ENCODE results near the gene LIME1.

The LIME1 gene

DNA sequence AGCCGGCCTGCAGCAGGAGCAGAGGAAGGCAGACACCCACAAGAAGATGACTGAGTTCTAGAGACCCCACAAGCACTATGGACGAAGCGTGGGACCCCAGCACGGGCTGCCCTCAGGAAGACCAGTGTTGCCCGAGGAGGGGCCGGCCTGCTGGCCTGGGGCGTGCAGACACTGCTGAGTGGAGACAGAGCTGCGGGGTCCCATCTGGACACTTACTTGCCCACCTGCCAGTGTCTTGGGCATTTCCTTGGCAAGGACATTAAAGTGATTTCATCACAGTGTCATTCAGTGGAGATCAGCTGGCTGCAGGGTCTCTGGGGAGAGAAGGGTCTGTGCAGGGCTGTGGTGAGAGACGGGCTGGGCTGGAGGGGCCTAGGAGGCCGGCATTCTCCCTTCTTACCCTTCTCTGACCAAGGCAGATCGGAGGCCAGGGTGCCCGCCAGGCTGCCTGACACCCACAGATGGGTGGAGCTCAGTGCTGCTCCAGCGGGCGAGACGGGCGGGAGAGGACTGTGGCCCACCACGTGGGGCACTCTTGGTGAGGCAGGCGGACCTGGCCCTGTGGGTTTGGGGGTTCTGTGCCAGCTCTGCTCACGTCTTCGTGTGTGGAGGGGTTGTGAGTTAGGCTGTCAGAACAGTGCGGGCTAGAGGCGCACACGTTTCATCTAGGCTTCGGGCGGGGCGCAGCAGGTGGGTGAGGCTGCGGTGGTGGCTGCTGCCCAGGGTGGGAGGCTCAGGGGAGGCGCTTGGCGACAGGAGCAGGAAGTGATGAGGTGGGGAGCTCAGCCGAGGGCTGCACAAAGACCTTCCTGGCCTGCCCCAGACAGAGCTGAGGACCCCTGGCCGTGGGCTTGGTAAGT, at the start of gene LIME1:
Gene LIME1 (plus strand): TSS at position 806 of the 860 bp plus-strand sequence. CDS start 886 bp downstream, outside the sequence.
- no peak for DNase-seq

- DNase-seq: no peak
Observed at GRCh38 chr20:63687419-63688178, 48.9 kb upstream of the LIME1 start.

- no peak for DNase-seq
Observed at GRCh38 chr20:63688228-63689045, 48.0 kb upstream of the LIME1 start.

- DNase-seq: no peak
Observed at GRCh38 chr20:63689046-63690002, 47.1 kb upstream of the LIME1 start.

GRCh38 chr20:63690003-63690897, 46.2 kb upstream of the LIME1 start:
- DNase-seq: no peak

DNA sequence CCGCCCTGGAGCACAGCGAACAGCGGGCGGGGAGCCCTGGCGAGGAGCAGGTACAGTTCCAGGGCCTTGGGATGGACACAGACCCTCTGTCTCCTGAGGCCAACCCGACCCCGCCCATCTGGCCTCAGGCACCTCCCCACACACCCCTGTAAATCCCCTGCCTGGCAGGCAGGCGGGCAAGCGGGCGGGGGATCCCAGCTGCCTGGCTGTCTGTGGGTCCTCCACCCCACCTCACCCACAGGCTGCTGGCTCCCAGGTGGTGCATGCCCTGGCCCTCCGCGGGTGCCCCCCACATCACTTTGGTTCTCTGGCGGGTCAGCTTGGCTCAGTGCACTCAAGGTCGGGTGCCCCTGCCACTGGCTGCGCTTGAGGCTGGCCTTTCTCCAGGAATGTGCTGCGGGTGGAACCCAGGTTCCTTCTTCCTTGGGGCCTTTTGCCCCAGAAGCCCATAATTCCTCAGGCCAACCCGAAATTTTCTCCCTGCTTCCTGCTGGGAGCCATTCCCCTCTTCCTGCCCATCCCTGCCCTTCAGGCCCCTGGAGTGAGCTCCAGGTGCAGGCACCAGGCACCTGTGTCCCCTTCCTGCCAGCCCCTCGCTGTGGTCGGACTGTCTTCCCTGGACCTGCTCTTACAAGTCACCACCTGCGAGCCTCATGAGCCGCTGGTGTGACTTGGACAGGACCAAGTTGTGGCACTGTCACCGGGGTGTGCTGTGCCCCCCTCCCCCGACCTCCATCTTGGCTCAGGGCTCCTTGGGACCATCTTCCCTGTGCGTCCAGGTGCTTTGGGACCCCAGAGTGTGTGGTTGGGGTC, 45.4 kb upstream of the LIME1 start:
- no peak for DNase-seq

- no peak for DNase-seq
Observed at GRCh38 chr20:63691711-63692435, 44.6 kb upstream of the LIME1 start.

DNA sequence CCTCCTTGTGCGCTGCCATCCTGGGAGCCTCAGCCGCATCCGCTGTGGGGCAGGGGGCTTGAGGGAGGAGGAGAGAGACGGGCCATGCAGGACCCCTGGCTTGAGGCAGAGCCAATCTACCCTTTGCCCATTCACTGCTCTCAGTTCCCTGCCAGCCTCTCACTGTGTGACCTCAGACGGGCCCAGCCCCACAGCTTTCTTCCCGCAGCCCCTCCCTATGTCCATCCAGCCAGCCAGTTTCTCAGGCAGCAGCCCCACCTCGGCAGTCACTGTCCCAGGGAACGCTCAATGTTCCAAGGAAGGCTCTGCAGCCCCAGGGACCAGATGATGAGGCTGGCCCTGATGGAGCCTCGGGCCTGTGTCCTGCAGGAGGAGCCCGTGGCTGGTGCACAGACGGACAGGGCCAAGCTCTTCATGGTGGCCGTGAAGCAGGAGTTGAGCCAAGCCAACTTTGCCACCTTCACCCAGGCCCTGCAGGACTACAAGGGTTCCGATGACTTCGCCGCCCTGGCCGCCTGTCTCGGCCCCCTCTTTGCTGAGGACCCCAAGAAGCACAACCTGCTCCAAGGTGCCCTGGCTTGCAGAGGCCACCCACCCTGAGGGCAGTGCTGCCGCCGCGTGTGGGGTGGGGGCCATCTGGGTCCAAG, 43.9 kb upstream of the LIME1 start:
- no peak for DNase-seq

- DNase-seq: peak in 5 of 56 donors; percentile 7 to 65 (median 18)
Observed at GRCh38 chr20:63693083-63693732, 43.3 kb upstream of the LIME1 start.

GRCh38 chr20:63693733-63694583, 42.5 kb upstream of the LIME1 start:
- no peak for DNase-seq

DNA sequence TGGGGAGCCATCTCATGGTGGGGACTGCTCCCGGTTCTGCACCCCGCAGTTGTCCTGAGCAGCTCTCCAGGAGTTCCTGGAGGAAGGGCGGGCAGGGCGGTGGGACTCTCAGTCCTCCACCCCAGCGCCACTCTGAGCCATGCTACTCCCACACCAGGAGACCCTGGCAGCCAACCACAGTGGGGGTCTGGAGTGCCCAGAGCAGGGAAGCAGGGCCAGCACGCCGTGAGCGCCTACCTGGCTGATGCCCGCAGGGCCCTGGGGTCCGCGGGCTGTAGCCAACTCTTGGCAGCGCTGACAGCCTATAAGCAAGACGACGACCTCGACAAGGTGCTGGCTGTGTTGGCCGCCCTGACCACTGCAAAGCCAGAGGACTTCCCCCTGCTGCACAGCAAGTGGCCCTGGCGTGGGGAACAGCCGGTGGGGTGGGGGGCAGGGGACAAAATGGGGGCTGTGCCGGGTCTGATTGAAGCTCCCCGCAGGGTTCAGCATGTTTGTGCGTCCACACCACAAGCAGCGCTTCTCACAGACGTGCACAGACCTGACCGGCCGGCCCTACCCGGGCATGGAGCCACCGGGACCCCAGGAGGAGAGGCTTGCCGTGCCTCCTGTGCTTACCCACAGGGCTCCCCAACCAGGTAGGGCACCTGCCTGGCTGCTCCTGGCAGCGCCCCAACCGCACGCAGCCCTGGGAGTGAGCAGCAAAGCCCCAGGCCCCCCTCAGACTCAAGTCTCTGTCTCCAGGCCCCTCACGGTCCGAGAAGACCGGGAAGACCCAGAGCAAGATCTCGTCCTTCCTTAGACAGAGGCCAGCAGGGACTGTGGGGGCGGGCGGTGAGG, 41.7 kb upstream of the LIME1 start:
- no peak for DNase-seq

DNA sequence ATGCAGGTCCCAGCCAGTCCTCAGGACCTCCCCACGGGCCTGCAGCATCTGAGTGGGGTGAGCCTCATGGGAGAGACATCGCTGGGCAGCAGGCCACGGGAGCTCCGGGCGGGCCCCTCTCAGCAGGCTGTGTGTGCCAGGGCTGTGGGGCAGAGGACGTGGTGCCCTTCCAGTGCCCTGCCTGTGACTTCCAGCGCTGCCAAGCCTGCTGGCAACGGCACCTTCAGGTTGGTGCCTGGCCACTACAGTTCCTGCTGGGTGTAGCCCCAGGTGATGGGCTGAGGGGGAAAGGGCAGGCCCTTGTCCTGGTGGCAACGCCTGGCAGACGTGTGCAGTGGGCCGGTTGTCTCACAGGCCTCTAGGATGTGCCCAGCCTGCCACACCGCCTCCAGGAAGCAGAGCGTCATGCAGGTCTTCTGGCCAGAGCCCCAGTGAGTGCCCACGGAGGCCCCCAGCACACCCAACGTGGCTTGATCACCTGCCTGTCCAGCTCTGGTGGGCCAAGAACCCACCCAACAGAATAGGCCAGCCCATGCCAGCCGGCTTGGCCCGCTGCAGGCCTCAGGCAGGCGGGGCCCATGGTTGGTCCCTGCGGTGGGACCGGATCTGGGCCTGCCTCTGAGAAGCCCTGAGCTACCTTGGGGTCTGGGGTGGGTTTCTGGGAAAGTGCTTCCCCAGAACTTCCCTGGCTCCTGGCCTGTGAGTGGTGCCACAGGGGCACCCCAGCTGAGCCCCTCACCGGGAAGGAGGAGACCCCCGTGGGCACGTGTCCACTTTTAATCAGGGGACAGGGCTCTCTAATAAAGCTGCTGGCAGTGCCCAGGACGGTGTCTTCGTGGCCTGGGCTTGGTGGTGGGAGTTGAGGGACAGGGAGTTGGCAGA, 40.8 kb upstream of the LIME1 start:
- DNase-seq: no peak

- no peak for DNase-seq
Observed at GRCh38 chr20:63696306-63696627, 40.2 kb upstream of the LIME1 start.
